Stimulated activated CD8-positive, alpha-beta memory T cell treated with anti-CD3 and anti-CD28 coated beads, Interleukin-4, amount 100 ng/mL, for 1 hour (primary cell): Measurements from ENCODE around the gene MMP2.

Source experiments
- DNase-seq, 2 donors: peaks; one replicate each; pipeline ENCODE4 v3.0.0-alpha.2; 2020; ENCODE audit warnings: low read depth in 2 of 2, low spot score in 1 of 2

MMP2 gene

DNA sequence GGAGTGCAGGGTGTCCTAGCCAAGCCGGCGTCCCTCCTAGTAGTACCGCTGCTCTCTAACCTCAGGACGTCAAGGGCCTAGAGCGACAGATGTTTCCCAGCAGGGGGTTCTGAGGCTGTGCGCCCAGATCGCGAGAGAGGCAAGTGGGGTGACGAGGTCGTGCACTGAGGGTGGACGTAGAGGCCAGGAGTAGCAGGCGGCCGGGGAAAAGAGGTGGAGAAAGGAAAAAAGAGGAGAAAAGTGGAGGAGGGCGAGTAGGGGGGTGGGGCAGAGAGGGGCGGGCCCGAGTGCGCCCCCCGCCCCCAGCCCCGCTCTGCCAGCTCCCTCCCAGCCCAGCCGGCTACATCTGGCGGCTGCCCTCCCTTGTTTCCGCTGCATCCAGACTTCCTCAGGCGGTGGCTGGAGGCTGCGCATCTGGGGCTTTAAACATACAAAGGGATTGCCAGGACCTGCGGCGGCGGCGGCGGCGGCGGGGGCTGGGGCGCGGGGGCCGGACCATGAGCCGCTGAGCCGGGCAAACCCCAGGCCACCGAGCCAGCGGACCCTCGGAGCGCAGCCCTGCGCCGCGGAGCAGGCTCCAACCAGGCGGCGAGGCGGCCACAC lies at the start of gene MMP2:
Gene MMP2, plus strand, starts transcription at position 372 of the 603 bp plus-strand sequence. CDS start 282 bp downstream, outside the sequence.
- DNase-seq = no peak

DNA sequence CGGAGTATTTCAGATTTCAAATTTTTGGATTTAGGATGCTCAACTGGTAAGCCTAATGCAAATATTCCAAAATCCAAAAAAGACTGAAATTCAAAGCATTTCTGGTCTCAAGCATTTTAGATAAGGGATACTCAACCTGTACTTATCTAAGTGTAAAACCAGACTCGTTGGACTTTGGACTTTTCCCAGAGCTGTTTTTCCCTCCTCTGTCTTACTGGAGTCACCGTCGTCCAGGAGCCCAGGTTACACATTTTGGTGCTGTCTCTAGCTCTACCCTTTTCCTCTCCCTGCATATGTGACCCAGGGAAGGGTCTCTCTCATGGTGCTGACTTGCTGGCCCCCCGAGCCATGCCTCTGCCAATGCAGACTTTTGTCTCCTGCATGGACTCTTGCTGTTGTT lies 46.0 kb upstream of the MMP2 start:
- DNase-seq = no peak

DNA sequence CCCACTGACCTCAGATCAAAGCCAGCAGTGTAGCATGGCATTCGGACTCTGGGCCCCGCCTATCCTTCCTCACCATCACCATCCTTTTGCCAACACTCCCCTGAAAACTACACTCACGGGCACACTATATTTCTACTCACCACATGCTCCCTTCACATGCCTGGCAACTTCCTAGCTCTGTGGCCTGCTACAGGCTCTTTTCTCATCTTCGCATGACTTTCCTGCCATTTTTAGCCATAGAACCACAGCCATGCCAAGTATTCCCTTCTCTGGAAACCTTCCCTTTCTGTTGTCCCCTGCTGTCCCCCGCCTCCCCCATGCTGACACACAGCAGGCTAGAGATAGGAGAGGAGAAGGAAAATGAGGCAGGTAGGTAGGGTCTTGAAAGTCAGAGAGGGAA lies 45.5 kb upstream of the MMP2 start:
- no peak for DNase-seq

DNA sequence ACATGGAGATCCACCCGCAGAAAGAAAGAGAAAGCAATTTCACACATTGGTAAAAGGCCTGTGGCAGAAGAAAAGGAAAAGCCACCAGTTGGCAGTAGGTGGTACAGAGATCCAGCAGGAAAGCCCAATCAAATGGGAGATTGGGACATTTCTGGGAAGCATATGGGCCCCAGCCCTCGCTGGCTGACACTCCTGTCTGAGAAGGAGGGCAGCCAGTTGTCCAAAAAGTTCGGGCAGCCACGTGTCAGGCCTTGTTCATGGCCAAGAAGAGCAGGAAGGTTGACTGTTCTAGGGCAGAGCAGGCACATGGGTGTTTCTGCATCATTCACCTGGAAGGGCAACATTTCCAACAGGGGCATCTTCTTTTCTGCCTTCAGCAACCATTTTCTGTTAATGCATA lies 45.0 kb upstream of the MMP2 start:
- DNase-seq = no peak

DNA sequence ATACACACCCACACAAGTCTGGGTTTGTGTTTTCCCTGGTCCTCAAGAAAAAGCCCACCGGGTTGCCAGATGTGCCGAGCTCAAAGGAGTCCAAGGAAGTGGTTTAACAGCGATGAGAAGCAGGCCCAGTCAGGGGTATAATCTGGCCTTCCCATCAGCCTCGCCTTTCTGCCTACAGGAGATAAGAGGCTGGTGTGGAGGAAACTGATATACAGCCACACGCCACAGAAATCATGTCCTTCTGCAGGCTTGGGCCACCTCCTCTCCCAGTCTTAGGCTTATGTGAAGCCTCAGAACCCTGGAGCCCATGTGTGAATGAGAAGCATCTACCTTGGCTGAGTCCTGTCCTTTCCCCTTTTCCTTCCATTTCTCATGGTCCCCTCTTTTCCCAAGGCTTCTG lies 43.6 kb upstream of the MMP2 start:
- DNase-seq = no peak

DNA sequence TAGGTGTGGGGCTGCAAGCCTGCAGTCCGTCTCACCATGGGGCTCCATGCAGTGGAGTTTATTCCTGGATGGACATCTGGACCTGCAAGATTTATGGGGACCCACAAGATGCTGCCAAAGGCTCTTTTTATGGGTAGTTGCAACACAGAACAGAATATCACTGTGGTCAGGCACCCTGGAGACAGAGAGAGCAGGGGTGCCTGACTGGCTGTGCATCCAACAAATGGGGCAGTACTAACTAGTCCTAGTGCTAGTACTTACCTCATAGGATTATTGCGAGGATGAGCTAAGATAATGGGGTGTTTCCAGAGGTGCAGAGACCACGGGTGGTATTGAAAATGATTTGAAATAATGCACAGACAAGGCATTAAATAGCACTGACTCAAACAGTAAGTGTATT lies 42.4 kb upstream of the MMP2 start:
- DNase-seq = no peak

DNA sequence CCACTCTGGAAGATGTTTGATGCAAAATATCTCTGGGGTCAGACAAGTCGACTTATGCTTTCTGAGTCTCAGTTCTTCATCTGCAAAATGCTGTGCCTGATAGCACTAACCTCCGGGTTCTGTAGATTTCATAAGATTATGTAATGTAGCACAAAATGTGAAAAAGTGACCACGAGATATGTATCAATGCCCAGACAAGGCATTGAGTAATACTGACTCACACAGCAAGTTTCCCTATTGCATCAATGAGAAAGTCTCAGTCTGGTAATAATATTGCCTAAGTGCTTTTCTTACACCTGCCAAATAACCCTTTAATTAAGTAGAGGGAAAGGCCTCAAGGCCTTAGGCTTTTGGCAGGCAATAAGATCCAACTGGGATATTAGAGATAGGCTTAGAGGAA lies 41.4 kb upstream of the MMP2 start:
- DNase-seq = no peak

DNA sequence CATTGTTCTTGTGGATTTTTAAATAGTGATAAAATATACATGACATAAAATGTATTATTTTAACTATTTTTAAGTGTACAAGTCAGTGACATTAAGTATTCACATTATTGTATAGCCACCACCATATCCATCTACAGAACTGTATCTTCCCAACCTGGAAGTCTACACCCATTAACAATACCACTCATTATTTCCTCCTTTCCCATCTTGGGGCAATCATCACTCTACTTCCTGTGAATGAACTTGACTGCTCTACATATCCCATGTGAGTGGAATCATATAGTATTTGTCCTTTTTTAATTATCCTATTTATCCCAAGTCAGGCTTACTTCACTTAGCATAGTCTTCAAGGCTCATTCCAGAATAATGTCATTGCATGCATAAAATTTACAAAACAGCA lies 40.7 kb upstream of the MMP2 start:
- no peak for DNase-seq

DNA sequence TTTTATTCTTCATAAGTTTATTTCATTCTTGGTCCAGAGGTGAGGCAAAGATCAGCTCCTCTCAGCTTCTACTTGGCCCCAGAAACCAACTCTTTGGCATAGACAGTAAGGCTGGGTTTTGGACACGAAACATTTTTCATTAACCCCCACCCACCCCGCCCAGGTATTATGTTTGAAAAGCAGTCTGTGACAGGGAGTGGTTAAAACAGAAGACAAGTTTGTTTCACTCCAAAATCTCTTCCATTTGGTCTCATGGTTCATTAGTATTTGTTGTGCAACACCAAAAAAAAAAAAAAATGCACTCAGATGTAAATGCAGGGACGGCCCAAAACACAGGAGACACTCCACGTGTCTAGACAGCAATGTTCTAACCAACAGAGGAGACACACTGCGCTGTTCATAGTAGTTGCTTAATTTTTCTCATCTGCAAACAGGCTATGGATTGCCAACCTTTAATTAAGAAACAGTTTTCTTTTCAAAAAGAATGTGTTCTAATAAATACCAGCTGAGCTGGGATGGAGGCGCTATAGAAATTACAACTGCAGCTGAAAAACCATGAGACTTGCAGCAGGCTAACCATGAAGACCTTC lies 39.8 kb upstream of the MMP2 start:
- no peak for DNase-seq

DNA sequence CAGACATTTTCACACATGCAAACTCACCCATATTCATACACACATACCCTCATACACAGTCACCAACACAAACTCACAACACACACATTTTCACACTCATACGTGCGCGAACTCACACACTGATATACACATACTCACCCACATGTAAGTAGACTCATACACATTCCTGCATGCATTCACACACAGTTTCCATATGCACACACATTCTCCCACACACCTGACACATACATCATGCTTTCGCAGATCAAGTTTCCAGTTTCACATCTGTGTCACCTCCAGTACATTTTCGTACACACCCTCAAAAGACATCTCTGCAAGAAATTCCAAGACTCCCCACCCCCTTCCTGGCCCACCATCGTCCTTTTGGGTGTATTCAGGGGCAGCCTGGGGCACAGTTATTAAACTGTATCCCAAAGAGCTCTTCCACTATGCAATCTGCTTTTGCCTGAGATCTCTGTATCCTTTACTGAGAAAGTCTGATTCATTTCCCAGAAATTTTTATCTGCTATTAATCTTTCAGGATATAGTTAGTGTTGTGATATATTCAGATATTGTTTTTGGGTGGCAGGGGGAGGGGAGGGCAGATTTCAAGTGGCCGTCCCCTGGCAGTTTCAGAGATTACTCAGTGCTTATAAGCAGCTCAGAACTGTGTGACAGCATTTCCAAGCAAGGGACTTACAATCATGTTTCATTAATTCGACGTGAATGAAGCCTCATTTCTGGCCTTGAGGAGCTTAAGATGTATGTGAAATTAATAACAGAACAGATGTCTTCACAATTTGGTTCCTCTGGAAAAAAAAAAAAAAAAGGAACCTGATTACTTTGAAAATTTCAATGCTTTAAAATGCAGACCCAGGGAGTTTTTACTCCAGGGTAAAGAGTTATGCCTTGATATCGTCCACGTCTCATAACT lies 35.3 kb upstream of the MMP2 start:
- no peak for DNase-seq

DNA sequence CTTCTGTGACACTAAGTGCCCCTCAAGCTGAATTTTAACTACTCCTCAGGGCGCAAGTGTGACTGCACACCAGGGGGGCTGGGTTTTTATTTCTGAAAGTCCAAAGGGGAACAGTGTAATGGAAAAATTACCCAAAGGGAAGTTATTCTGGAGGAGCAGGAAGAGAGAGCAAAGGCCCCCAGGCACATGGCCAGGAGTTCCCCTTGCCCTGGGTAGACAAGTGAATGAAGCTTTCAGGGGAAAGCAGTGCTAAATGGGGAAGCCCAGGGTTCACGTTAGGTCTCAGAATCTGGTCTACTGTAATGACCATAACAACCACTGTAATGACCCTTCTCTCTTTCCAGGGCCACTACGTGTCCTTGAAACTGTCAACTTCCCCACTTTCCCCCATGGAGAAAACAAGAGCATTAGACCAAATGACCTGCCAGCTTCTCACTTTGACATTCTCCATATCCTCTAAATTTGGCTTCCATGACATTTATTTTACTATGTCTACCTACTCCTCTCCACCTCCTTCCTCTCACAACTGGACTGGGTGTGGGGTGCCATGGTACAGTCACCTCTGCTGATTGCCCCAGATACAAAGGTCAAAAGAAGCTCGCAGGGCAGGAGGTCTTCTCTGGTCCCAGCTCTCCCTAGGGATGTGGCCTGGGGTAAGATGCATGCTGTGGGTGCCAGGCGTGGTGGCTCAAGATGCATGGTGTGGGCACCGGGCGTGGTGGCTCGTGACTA lies 34.1 kb upstream of the MMP2 start:
- DNase-seq = no peak

DNA sequence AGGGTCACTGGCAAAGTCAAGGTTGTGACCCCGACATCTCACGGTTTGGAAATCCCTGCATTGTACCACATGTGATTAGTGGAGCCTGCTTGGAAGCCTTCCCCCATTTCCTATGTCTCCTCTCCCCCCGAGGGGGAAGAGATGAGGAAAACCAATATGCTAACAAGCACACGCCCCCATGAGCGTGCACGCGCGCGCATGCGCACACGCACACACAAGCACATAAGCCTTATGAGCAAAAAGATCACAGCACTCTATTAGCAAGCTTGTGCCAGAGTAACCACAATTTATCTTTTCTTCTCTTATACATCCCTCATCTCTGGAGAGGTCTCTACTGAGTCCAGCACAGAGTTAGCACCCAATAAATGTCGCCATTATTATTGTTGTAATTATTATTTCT lies 31.8 kb upstream of the MMP2 start:
- DNase-seq = no peak

DNA sequence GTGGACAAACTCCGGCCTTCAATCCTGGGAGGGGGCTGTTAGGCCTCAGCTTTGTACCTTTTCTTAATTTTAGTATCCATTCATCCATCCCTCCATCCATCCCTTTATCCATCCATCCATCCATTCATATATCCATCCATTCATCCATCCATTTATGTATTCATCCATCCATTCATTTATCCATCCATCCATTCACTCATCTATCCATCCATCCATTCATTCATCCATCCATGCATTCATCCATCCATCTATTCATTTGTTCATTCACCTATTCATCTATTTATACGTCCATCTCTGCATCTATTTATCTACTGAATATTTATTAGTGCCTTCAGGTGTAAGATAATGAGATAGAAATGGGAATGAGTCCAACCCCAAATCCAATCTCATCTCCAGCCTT lies 26.0 kb upstream of the MMP2 start:
- DNase-seq = no peak

DNA sequence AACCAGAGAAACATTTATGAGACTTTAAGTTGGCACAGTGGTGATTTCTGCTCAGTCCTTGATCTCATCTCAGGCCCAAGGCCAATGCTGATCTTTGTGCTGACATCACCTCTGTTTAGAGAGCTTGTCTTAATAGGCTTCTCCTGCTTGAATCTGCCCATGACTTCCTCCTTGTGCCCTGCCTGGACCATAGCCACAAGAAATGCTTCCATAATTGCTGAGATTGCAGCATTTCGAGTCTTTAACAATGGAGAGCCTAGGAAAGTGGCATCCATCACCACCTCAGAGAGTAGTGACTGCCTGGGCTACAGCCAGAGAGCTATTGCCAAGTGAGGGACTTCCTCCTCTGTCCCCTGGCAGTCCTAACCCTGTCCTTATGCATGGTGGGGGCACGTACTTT lies 25.1 kb upstream of the MMP2 start:
- no peak for DNase-seq

DNA sequence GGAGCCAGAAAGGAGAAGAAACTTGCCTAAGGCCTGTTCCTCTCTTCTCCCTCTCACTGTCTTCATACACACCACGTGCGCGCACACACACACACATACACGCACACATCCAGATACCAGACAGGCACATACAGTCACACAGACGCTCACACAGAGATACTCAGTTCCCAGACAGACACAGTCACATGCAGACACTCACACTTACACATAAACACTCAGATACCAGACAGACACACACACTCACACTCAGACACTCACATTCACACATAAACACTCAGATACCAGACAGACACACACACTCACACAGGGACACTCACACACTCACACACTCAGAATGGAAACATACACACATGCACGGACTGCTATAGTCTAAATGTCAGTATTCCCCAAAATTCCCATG lies 24.1 kb upstream of the MMP2 start:
- no peak for DNase-seq

DNA sequence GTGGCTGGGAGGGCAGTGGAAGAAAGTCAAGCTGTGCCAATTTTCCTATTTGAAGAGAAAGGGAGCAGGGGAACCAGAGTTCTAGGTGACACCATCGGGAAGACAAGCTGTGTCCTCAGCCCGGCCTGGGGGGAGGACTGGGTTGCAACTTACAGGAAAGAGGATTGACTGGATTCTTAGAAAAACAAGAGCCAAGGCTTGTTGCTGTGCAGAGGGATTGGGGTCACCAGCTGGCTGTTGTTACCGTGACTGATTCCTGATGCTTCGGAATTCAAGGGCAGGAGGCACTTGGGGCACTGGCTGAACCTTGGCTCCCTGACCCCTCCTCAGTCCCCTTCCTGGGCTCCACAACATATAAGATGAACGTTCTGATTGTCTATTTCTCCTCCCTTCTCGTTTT lies 16.8 kb upstream of the MMP2 start:
- no peak for DNase-seq

DNA sequence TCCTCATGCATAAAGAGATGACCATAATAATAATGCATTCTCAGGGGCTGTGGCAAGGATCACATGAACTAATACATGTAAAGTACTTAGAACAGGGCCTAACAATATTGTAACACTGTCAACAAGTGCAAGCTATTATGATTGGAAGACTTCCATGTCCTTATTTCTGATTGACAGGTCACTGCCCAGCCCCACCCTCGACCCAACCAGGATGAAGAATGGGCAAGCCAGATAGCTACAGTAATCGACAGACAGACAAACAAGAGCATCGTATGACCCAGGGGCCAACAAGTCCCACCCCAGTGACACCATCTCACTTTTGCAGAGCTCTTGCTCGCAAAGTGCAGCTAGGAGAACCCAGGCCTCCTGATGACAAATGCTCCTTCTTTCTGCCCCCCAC lies 14.6 kb upstream of the MMP2 start:
- DNase-seq = no peak

DNA sequence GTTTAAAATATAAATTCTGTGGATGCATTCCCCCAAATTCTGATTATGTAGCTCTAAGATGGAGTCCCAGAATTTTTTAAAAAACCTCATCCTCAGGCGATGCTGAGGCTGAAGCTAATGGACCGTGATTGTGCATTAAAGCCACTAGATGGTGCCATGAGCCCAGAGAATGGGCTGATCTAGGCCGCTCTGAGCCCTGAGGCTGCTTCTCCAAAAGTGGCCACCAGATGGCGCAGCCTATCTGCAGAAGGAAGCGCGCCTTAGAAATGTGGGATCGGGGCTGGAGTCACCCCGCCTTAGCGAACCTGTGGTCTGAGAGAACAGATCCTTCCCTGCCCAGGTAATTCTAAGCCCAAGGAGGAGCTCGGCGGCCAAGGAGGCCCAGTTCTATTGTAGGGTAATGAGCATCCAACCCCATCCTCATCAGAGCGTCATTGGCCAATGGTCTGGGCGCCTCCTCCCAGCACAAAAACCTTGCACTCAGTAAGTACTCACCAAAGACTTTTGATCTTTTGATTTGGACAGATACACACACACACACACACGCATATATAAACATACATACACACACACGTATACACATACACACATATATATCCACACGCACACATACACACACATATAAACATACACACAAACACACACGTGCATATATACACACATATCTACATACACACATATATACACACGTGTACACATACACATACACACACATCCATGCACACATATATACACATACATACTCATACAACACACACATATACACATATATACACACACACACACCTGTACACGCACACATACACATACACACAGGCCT lies 13.7 kb upstream of the MMP2 start:
- DNase-seq = peak; percentile 55 to 70

DNA sequence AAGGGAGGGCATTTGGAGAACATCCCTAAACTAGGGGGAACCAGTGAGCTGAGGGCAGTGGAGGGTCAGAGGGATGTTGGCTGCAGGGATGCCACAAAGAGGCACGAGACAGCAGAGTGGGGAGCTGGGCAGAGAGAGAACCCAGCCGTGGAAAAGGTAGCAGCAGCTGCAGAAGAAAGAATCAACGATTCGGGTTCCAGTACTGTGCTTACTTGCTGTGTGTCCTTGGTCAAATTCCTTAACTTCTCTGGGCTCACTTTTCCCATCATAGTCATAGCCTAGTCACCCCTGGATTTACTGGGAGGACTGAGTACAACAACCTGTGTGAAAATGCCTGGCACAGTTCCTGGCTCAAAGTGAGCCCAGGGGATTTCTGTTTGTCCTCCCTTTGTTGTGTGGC lies 12.8 kb upstream of the MMP2 start:
- no peak for DNase-seq

DNA sequence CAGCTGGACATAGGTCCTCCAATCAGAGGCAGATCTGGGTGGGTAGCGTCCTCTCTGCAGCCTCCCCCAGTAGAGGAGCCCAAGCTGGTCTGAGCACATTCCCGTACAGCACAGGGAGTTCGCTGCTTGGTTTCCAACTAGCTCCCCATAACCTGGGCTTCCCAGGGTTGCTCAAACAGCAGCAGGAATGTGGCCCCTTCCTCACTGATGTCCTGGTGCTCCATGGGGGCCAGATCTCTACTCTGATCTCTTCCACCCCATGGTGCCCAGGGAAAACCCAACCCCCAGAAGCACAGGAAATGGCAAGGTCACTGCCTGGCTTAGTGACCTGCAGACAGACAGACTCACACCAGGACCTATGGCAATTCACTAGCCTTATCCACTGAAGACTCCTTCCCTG lies 11.1 kb upstream of the MMP2 start:
- no peak for DNase-seq
